OCI-LY3 (cell line): Measurements from ENCODE around the gene DEAF1.

ENCODE experiments used
- EZH2phosphoT487 ChIP-seq: fragments of 200-600 bp; shearing (Covaris generic); IDR thresholded peaks from 2 replicates; pipeline ENCODE4 v1.6.1; 2018; ENCODE audit warnings: antibody characterized with exemption, mixed run types, low read depth
- TF ChIP-seq, protein P1 (sequence below): fragments of 200-600, 300-600 bp; sonication (generic); IDR thresholded peaks from 2 replicates; pipeline ENCODE4 v1.5.1; 2014; ENCODE audit warnings: antibody characterized with exemption, low read length, low read depth

DNA sequence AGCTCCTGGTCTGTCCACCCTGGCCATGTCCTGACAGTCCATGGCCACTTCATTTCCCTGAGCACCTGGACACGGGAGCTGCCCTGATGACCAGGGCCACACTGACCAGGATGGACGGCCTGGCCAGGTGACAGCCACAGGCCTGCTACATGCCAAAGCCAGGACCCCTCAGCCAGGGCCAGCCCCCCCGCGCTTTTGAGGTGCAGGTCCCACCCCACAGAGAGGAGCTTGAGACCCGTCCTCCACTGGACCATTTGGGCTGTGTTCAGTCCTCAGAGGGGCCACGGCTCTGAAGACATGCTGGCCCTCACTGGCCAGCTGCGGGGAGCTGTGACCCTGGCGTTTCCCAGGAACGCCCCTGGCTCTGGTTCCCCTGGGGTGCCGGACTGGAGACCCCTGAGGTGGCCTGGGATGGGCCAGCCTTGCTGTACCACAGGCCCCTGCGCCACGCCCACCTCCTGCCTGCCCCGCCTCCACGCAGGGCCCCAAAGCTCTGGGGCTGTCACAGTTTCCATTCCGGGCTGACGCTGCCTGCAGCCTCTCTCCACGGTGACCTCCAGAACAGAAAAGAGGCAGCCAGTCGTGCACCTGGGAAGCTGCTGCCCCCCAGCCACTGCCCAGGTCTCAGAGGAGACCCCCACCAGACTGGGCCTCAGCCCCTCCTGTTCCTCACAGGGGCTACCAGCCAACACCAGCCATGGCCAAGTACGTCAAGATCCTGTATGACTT is 29.2 kb upstream of the DEAF1 start:
- TF ChIP-seq, protein P1, sequence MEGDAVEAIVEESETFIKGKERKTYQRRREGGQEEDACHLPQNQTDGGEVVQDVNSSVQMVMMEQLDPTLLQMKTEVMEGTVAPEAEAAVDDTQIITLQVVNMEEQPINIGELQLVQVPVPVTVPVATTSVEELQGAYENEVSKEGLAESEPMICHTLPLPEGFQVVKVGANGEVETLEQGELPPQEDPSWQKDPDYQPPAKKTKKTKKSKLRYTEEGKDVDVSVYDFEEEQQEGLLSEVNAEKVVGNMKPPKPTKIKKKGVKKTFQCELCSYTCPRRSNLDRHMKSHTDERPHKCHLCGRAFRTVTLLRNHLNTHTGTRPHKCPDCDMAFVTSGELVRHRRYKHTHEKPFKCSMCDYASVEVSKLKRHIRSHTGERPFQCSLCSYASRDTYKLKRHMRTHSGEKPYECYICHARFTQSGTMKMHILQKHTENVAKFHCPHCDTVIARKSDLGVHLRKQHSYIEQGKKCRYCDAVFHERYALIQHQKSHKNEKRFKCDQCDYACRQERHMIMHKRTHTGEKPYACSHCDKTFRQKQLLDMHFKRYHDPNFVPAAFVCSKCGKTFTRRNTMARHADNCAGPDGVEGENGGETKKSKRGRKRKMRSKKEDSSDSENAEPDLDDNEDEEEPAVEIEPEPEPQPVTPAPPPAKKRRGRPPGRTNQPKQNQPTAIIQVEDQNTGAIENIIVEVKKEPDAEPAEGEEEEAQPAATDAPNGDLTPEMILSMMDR = no peak
- no peak for TF ChIP-seq EZH2phosphoT487
